Adipocyte (in vitro differentiated cells): Measurements from ENCODE around the gene USH2A.
A peak's percentile ranks its signal among the peaks of the same experiment; 100 is the strongest.

ENCODE experiments used
- DNase-seq: peaks from one replicate; pipeline ENCODE4 v3.0.0-alpha.2; 2015; ENCODE audit warnings: low read depth
- H3K27me3 ChIP-seq: replicated peaks from 2 replicates; pipeline ENCODE4 v1.7.0; 2013; ENCODE audit warnings: mild to moderate bottlenecking, low read length, moderate library complexity; ENCODE audit not compliant: control insufficient read depth, insufficient read depth
- H3K36me3 ChIP-seq: 2 replicates; pipeline ENCODE4 v1.7.0; 2013; ENCODE audit warnings: low read length, mild to moderate bottlenecking, moderate library complexity; ENCODE audit not compliant: control insufficient read depth, insufficient read depth, severe bottlenecking
- H3K4me1 ChIP-seq: 2 replicates; pipeline ENCODE4 v1.7.0; 2013; ENCODE audit warnings: mild to moderate bottlenecking, low read length, moderate library complexity; ENCODE audit not compliant: control insufficient read depth, insufficient read depth
- H3K4me3 ChIP-seq: 2 replicates; pipeline ENCODE4 v1.7.0; 2013; ENCODE audit warnings: mild to moderate bottlenecking, low read length, moderate library complexity
- H3K9ac ChIP-seq: 2 replicates; pipeline ENCODE4 v1.7.0; 2013; ENCODE audit warnings: mild to moderate bottlenecking, low read length, moderate library complexity
- H3K9me3 ChIP-seq: 2 replicates; pipeline ENCODE4 v1.7.0; 2013; ENCODE audit warnings: mild to moderate bottlenecking, low read length, moderate library complexity; ENCODE audit not compliant: control insufficient read depth

Gene USH2A

DNA sequence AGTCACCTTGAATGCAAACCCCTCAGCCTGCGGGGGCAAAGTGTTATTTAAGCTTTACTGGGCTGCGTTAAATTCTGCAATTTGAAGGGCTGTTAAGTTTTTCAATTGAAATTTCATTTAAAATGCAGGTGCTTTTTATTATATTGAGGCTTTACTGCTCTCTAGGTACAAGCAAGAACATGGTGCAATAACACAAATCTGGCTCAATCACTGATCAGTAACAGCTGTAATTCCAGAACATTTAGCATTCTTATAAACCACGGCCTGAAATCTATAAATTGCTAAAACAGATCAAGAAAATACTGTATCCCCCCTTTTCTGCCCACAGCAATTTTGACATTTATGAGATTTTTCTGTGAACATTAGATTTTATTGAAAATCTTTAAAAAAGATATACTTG is 533.4 kb downstream of the USH2A start:
- Histone ChIP-seq H3K9ac (no peak overlapping the region), H3K9me3 (no peaks in the 10 kb centered on the region), H3K36me3 (no peaks in the 10 kb centered on the region), H3K27me3 (no peaks in the 10 kb centered on the region), H3K4me1 (peaks cover 30% of the 10 kb centered on the region), H3K4me3 (no peak overlapping the region)
- DNase-seq, result peak; percentile 69

DNA sequence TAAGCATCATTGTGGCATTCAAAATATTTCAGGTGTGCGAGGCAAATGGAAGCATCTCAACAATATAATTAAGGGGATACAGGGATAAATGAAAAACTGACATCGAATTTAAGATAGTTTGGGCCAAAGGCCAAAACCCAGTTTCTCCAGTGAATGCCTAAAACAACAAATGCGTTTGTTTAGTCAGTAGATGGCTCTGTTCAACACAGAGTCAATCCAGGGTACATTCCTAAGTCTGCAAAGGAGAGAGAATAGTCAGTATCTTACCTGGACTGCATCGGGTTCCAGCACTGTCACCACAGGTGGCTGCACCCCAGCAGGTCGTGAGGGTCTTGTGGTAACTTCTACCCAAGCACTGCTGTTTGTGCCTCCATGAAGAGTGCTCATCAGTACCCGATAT is 535.1 kb downstream of the USH2A start:
- Histone ChIP-seq H3K27me3 (no peaks in the 10 kb centered on the region), H3K4me3 (no peak overlapping the region)
- DNase-seq, result peak; percentile 6

DNA sequence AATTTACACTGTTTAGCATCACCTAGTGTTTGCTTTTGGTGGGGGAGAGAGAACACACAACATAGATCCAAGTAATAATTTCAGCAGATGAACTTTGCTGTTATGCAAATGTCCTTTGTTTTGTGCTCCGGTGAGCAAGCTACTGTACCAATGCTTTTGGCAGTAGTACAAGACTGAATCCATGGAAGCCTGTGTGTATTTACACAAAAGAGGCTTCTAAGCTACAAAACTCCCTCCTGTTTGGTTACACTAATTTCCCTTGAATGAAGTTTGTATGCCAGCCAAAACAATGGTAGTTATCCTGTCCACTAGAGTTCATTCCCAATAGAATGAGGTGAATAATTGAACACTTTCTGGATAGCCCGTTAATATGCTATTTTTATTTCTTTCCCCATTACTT is 535.6 kb downstream of the USH2A start:
- Histone ChIP-seq H3K36me3 (no peaks in the 10 kb centered on the region), H3K9me3 (no peaks in the 10 kb centered on the region), H3K4me1 (peaks cover 30% of the 10 kb centered on the region), H3K4me3 (no peak overlapping the region), H3K27me3 (no peaks in the 10 kb centered on the region), H3K9ac (no peak overlapping the region)
- DNase-seq, result peak; percentile 25

More for the DNA sequence above, 535.1 kb downstream of the USH2A start:
- Histone ChIP-seq H3K4me1 (peaks cover 30% of the 10 kb centered on the region), H3K9ac (no peak overlapping the region), H3K9me3 (no peaks in the 10 kb centered on the region), H3K36me3 (no peaks in the 10 kb centered on the region)

DNA sequence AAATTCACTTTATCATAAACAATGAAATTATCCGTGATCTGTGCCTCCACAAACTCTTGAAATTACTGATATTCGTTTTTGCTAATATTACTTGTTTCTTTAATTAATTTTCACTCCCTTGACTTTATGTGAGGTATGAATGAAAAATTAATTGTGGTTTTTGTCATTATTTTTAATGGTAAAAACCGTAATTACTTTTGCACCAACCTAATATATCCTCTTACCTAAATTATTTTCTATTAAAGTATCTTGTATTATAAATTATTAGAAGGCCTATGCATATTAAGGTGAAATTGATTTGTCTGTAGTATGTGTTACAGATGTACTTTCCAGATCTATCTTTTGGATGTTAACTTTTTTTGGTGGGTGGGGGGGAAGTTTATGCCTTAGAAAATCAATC is 540.2 kb downstream of the USH2A start:
- no peaks in the 10 kb centered on the region for H3K9me3 ChIP-seq
- DNase-seq, result no peak
- H3K27me3 ChIP-seq, result no peaks in the 10 kb centered on the region
- no peak overlapping the region for H3K4me3 ChIP-seq
- no peaks in the 10 kb centered on the region for H3K36me3 ChIP-seq
- H3K9ac ChIP-seq, result no peak overlapping the region
- no peaks in the 10 kb centered on the region for H3K4me1 ChIP-seq

DNA sequence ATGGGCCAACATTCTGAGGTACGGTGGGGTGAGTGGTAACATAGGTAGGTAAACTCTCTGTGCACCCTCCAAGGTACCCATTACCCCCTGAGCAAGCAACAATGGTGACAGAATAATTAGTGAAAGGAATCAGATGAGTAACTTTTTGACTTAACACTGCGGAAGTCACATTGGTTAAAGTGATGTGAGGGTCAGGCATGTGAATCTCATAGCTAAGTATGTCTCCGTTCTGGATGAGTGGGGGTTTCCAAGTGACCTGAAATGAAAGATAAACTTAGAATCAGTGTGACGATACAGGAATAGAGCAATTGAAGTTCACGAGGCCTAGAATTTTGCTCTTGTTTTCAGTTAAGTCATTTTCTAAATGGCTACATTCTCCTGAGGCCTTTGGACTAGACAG is 544.4 kb downstream of the USH2A start:
- Histone ChIP-seq H3K27me3 (no peaks in the 10 kb centered on the region), H3K4me3 (no peak overlapping the region), H3K36me3 (no peaks in the 10 kb centered on the region), H3K4me1 (no peaks in the 10 kb centered on the region), H3K9me3 (no peaks in the 10 kb centered on the region), H3K9ac (no peak overlapping the region)
- no peak for DNase-seq

DNA sequence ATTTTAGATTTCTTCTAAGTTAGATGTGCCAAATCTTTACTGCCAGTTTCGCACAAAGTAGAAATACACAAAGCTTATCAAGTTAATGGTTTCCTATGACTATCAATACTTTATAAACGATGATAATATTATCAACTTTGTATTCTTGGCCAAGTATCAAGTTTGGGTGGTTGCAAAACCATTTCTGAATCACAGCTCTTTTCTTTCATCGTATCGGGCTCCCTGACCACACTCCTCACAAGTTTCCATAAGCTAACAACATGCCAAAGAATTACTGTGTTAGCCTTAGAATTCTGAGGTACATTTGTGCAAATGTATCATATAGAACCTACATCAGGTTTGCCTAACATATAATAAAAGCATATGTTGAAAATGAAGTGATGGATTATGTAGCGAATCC is 545.1 kb downstream of the USH2A start:
- Histone ChIP-seq H3K36me3 (no peaks in the 10 kb centered on the region), H3K4me1 (no peaks in the 10 kb centered on the region), H3K9ac (no peak overlapping the region), H3K9me3 (no peaks in the 10 kb centered on the region), H3K4me3 (no peak overlapping the region), H3K27me3 (no peaks in the 10 kb centered on the region)
- no peak for DNase-seq

DNA sequence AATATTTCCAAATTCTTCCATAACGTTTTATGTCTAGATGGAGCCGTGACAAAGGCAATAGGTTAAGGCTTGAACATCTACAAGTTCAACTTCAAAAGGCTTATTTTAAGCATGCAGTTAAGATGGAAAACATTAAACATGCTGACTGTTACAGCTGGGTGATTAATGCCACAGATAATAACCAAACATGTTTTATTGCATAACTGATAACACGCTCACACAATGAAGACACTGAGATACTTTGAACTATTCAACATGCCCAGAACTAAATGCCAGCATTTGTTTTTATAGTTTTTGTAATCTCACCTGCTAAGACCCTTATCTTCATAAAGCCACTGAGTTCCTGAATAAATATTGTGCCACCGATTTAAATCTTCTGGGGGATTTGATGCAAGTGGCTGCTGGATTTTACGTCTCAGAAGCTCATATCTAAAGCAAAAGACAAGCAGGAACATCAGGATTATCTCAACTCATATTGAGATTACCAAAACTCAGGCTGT is 545.7 kb downstream of the USH2A start:
- H3K9me3 ChIP-seq, result no peaks in the 10 kb centered on the region
- no peak for DNase-seq
- H3K4me3 ChIP-seq, result no peak overlapping the region
- no peaks in the 10 kb centered on the region for H3K27me3 ChIP-seq
- no peaks in the 10 kb centered on the region for H3K36me3 ChIP-seq
- H3K4me1 ChIP-seq, result no peaks in the 10 kb centered on the region
- H3K9ac ChIP-seq, result no peak overlapping the region

DNA sequence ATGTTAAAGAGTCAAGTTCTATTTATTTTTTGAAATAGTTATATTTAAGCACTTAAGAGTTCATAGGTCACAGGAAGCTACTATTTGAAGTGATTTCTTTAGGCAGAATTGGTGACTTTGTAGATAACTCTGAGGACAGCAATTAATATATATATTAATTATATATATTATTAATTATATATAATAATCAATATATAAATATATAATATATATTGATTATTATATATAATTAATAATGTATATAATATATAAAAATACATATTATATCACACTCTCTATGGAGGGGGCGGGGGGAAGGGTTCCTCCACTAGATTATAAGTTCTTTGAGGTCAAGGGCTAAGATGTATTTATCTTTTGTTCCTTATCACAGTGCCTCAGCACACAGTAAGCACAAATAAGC is 547.5 kb downstream of the USH2A start:
- Histone ChIP-seq H3K9ac (no peak overlapping the region), H3K36me3 (no peaks in the 10 kb centered on the region), H3K9me3 (no peaks in the 10 kb centered on the region), H3K27me3 (no peaks in the 10 kb centered on the region), H3K4me3 (no peak overlapping the region), H3K4me1 (no peaks in the 10 kb centered on the region)
- DNase-seq, result no peak

DNA sequence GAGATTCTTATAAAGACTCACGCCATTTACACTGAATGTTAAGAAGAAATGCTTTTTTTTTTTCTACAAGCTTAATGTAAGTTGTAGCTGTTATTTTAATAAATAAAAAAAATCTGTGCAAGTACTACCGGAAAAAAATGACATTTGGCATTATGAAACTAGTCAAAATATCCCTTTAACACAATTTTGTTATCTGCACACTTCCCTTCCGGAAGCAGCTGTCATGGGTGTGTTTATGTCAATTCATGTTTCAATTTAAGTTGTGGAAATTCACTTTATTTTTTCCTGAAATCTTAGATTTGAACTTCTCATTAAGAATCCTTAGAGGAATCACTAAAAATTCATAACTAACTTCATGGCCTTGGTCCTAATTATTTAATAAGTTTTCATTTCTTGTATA is 548.0 kb downstream of the USH2A start:
- no peak for DNase-seq
- Histone ChIP-seq H3K27me3 (no peaks in the 10 kb centered on the region), H3K9ac (no peak overlapping the region), H3K4me3 (no peak overlapping the region), H3K36me3 (no peaks in the 10 kb centered on the region), H3K9me3 (no peaks in the 10 kb centered on the region), H3K4me1 (no peaks in the 10 kb centered on the region)

DNA sequence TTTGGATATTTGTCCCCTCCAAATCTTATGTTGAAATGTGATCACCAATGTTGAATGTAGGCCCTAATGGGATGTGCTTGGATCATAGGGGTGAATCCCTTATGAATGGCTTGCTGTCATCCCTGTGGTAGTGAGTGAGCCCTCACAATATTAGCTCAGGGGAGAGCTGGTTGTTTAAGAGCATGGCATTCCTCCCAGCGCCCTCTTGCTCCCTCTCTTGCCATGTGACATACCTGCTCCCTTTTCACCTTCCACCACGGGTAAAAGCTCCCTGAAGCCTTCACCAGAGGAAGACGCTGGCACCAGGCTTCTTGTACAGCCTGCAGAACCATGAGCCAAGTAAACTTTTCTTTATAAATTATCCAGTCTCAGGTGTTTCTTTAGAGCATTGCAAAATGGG is 550.6 kb downstream of the USH2A start:
- peaks cover 8% of the 10 kb centered on the region for H3K4me1 ChIP-seq
- H3K9ac ChIP-seq, result no peak overlapping the region
- no peak for DNase-seq
- no peaks in the 10 kb centered on the region for H3K36me3 ChIP-seq
- H3K27me3 ChIP-seq, result no peaks in the 10 kb centered on the region
- no peaks in the 10 kb centered on the region for H3K9me3 ChIP-seq
- H3K4me3 ChIP-seq, result no peak overlapping the region

DNA sequence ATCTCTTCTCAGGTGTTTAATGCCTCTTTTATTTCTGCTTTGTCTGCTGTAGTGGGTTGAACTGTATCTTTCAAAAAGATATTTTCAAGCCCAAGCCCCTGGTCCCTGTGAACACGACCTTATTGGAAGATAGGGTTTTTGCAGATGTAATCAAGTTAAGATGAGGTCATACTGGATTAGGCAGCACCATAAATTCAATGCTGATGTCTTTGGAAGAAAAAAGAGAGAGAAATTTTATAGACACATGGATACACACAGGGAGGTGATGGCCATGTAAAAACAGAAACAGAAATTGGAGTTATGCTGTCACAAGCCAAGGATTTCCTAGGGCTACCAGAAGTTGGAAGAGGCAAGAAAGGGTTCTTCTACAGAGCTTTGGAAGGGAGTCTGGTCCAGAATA is 554.7 kb downstream of the USH2A start:
- Histone ChIP-seq H3K9ac (no peak overlapping the region), H3K36me3 (no peaks in the 10 kb centered on the region), H3K4me3 (no peak overlapping the region), H3K9me3 (no peaks in the 10 kb centered on the region), H3K4me1 (peaks cover 13% of the 10 kb centered on the region), H3K27me3 (no peaks in the 10 kb centered on the region)
- DNase-seq, result no peak

DNA sequence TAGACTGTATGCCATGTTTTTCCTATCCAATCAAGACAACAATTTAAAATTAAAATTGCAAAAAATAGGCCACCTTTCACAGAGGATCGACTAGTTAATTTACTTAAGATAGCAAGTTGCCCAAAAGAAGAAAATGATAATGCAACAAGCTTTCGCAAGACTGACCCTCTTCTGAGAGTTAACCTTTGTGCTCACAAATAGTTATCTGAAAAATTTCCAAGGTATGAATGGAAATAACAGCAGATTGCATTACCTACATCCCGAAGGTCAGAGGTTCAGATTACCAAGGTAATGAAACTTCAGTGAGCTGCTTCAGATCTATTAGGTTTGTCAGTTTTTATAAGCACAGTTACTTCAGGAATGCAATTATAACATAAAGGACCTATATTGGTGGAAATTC is 558.2 kb downstream of the USH2A start:
- H3K9me3 ChIP-seq, result no peaks in the 10 kb centered on the region
- peaks cover 13% of the 10 kb centered on the region for H3K4me1 ChIP-seq
- H3K36me3 ChIP-seq, result no peaks in the 10 kb centered on the region
- no peak overlapping the region for H3K4me3 ChIP-seq
- H3K9ac ChIP-seq, result no peak overlapping the region
- DNase-seq, result no peak
- H3K27me3 ChIP-seq, result no peaks in the 10 kb centered on the region
